Measurements from ENCODE around the gene KIRREL1.

KIRREL1 gene

DNA sequence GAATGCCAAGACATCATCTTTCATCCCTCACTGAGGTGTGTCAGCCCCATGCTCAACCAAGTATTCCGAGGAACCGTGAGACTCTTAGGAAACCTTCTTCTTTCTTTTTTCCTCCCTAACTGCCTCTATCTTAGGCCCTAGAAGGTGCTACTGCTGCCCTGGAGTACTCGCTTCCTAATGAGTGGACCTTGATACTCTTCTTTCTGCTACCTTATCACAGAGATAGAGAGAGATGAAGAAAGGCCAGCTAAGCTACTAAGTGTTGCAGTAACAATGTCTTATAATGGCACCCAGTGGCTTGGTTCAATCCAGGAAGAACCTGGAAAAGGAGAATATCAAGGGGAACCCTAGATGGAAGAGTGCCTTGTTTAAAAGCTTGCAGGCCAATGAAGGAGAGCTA lies 86.6 kb downstream of the KIRREL1 start:
- TF ChIP-seq, protein P1, sequence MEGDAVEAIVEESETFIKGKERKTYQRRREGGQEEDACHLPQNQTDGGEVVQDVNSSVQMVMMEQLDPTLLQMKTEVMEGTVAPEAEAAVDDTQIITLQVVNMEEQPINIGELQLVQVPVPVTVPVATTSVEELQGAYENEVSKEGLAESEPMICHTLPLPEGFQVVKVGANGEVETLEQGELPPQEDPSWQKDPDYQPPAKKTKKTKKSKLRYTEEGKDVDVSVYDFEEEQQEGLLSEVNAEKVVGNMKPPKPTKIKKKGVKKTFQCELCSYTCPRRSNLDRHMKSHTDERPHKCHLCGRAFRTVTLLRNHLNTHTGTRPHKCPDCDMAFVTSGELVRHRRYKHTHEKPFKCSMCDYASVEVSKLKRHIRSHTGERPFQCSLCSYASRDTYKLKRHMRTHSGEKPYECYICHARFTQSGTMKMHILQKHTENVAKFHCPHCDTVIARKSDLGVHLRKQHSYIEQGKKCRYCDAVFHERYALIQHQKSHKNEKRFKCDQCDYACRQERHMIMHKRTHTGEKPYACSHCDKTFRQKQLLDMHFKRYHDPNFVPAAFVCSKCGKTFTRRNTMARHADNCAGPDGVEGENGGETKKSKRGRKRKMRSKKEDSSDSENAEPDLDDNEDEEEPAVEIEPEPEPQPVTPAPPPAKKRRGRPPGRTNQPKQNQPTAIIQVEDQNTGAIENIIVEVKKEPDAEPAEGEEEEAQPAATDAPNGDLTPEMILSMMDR (conservative IDR thresholded peaks at IDR 0.05; ENCODE audit: control insufficient read depth, insufficient read depth, low read depth, low read length) = no peak
- no peak overlapping the region for H3K4me3 ChIP-seq (ENCODE audit: control insufficient read depth, low read depth, low read length)
- DNase-seq (ENCODE audit: low read depth) = no peak

DNA sequence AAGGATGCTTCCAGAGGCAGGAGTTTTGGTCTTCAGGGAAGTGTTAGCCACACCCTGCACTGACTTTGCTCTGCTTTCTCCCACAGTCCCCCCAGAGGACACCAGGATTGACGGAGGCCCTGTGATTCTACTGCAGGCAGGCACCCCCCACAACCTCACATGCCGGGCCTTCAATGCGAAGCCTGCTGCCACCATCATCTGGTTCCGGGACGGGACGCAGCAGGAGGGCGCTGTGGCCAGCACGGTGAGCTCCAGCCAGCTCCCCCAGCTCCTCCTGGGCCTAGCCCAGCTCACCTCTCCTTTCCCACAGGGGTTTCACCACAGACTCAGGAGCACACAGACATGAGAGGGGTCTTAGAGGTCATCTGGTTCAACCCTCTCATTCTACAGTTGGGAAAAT lies 90.9 kb downstream of the KIRREL1 start:
- TF ChIP-seq, protein P1 (conservative IDR thresholded peaks at IDR 0.05; ENCODE audit: control insufficient read depth, insufficient read depth, low read depth, low read length) = no peak
- no peak for DNase-seq (ENCODE audit: low read depth)
- no peak overlapping the region for H3K4me3 ChIP-seq (ENCODE audit: control insufficient read depth, low read depth, low read length)

DNA sequence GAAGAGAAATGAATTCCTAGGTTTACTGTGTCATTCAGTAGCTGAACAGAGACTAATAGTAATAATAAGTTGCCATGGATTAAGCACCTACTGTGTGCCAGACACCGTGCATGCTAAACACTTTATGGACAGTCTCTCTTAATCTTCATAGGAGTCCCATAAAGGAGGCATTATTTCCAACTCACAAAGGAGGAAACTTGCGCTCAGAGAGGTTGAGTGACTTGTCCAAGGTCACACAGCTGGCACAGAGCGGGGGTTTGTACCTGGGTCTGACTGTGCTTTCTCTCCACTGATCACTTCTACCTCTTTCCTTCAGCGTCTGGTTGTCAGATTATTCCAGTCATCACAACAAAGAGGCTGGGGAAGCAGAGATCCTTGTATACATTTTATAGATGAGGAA lies 91.3 kb downstream of the KIRREL1 start:
- H3K4me3 ChIP-seq (ENCODE audit: control insufficient read depth, low read depth, low read length) = no peak overlapping the region
- DNase-seq (ENCODE audit: low read depth) = no peak
- TF ChIP-seq, protein P1 (conservative IDR thresholded peaks at IDR 0.05; ENCODE audit: control insufficient read depth, insufficient read depth, low read depth, low read length) = no peak

DNA sequence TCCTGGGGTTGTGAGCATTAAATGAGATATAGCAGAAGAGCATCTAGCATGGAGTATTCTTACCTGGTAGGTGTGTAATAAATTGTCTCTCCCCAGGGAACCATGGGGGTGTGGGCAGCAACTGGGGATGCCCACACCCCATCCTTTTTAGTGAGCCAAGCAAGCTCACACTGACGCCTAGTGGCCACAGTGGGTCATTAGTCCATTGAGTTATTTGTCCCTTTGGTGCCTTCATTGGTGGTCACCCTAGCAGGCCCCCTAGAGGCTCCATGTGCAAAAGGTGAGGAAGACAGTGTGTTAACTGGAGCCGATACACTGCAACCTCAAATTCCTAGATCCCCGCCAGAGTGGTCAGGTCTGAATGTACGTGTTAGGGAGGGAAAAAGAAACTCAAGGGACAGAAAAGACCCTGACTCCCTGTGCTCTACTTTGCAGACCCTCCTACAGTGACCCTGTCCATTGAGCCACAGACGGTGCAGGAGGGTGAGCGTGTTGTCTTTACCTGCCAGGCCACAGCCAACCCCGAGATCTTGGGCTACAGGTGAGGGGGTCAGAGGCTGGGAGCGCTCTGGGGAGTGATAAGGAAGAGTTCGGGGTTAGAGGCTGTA lies 94.0 kb downstream of the KIRREL1 start:
- TF ChIP-seq, protein P1 (conservative IDR thresholded peaks at IDR 0.05; ENCODE audit: control insufficient read depth, insufficient read depth, low read depth, low read length) = peak; percentile 96
- H3K4me3 ChIP-seq (ENCODE audit: control insufficient read depth, low read depth, low read length) = no peak overlapping the region
- peak; percentile 78 for DNase-seq (ENCODE audit: low read depth)

DNA sequence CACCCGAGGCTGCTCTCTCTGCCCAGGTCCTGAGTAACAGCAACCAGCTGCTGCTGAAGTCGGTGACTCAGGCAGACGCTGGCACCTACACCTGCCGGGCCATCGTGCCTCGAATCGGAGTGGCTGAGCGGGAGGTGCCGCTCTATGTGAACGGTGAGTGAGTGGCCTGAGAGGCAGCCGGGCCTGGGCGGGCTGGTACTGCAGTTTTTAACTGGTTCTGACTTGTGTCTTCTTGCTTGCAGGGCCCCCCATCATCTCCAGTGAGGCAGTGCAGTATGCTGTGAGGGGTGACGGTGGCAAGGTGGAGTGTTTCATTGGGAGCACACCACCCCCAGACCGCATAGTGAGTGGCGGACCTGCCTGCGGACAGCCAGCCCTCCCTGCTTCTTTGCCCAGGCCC lies 96.0 kb downstream of the KIRREL1 start:
- H3K4me3 ChIP-seq (ENCODE audit: control insufficient read depth, low read depth, low read length) = no peak overlapping the region
- no peak for DNase-seq (ENCODE audit: low read depth)
- TF ChIP-seq, protein P1 (conservative IDR thresholded peaks at IDR 0.05; ENCODE audit: control insufficient read depth, insufficient read depth, low read depth, low read length) = no peak

DNA sequence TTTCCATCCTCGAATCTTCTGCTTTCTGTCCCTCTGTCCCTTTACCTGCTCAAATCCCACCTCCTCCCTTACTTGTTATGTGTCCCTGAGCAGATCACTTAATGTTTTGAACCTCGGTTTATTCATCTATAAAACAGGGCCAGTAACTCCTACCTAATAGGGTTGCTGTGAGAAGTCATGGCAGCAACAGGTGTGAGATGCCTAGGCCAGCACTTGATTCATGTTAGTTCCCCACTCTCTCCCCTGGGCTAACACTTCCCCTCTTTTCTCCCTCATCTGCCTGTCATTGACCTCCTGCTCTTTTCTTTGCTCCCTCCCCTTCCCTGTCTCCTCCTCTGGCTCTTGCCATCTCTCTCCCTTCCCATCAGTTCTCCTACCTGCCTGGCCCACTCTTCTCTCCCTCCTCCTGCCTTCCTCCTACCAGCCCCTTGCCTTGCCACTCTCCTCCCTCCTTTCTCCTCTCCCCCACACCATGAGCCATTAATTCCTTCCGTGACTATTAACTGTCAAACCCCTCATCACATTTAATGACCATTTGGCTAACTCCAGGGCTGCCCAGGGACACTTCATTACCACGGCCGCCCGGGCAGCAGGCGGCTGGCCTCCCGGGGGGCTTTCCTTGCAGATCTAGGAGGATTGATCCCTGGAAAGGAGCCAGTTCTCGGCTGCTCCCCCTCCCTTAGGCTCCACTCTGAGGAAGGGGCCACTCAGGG lies 96.6 kb downstream of the KIRREL1 start:
- no peak for DNase-seq (ENCODE audit: low read depth)
- TF ChIP-seq, protein P1 (conservative IDR thresholded peaks at IDR 0.05; ENCODE audit: control insufficient read depth, insufficient read depth, low read depth, low read length) = no peak
- no peak overlapping the region for H3K4me3 ChIP-seq (ENCODE audit: control insufficient read depth, low read depth, low read length)

Data from fibroblast of mammary gland (primary cell).